HG02571 (cell line): ENCODE results near the gene EFHD1.
"Not testable (repeated sequence)": the region's sequence is repeated elsewhere in the genome, so short reads cannot be mapped to it uniquely, and the experiment has no call there.

Experiments used
- ATAC-seq: cut with Tn5 transposase; IDR thresholded peaks from one replicate; pipeline ENCODE4 v1.9.1; 2021; ENCODE audit warnings: mild to moderate bottlenecking, moderate library complexity; ENCODE audit not compliant: unreplicated experiment

The EFHD1 gene

GRCh38 chr2:232689152-232689910 lies 55.9 kb downstream of the EFHD1 start:
- no peak for ATAC-seq

DNA sequence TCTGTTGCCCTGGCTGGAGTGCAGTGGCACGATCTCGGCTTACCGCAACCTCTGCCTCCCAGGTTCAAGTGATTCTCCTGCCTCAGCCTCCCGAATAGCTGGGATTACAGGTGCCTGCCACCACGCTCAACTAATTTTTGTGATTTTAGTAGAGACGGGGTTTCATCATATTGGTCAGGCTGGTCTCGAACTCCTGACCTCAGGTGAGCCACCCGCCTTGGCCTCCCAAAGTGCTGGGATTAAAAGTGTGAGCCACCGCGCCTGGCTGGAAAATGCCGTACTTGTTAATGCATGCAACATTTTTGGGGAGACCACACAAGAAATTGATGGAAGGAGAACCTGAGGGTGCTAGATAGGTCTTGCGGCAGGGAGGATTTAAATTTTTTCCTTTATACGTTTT lies 57.7 kb downstream of the EFHD1 start:
- ATAC-seq = not testable (repeated sequence)

- ATAC-seq = no peak
Observed at GRCh38 chr2:232693344-232693743, 59.9 kb downstream of the EFHD1 start.

- ATAC-seq = no peak
Observed at GRCh38 chr2:232696609-232697058, 63.2 kb downstream of the EFHD1 start.

DNA sequence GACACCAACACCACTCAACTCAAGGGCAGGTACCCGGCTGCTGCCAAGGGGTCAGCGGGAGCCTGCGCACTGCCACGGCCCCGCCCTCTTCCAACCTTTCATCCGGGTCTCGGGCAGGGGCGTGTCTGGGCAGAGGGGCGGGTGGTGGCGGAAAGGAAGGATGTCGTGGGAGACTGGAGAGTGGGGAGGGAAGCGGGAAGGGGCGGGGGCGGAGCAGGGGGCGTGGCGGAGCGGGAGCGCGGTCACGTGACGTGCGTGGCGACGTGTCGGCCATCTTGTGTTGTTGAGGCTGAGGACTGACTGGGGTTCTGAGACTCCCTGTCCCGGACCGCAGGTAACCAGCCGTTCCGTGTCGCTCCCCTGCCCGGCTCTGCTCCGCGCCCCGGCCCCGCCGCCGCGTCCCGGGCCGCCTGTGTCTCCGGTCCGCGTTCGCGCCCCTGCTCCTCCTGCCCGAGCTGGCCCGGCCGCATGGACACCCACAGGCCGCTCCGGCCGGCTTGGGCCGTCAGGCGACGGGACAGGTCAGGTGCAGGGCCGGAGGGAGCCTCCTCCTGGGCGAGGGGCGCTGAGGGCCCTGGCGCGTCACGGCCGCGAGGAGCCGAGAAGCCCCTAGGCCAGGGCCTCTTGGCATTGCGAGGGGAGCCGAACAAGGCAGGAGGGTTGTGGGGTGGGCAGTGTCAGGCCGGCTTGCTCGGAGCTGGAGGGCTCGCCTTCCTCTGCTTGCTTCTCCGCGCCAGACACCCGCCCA lies 63.8 kb downstream of the EFHD1 start, which contains the start of gene GIGYF2:
Gene GIGYF2, plus strand, starts transcription at position 273 of the 748 bp plus-strand sequence. CDS start 37,867 bp downstream, outside the sequence.
- peak; percentile 82 for ATAC-seq

DNA sequence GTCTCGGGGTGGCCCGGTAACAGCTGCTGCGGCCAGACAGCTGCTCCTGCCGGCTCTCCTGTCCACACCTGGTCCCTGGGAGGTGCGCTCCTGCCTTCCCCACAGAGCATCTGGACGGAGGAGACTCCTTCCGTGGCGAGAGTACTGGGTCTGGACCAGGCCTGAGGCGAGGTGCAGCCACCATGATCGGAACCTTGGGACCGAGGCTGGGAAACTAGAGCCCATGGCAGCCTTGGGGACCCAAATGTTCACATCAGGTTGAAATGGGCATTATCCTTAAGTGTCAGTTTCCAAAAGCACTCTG lies 64.4 kb downstream of the EFHD1 start:
- peak; percentile 26 for ATAC-seq

DNA sequence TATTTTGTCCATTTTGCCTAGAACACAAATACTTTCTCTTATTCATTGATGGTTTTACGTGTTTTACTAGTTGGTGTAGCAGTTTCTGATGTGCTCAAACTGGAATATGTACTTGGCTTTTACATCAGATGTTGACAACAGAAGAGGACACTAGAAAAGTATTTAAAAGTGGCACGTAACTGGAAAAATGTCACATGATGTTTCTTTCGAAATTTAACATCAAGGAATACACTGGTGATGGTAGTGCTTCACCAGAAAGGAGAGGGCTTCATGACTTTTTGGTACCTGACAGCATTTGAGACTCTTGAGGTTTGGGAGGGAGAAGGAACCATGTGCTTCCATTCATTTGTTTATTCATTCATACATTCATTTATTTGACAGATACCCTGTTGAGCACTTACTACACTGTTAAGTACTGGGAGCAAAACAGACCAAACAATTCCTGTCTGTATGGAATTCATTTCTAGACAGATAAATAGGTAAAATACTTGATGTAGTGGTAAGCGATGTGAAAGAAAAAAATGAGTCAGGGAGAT lies 65.2 kb downstream of the EFHD1 start:
- no peak for ATAC-seq

GRCh38 chr2:232699110-232699509 lies 65.7 kb downstream of the EFHD1 start:
- ATAC-seq = no peak

DNA sequence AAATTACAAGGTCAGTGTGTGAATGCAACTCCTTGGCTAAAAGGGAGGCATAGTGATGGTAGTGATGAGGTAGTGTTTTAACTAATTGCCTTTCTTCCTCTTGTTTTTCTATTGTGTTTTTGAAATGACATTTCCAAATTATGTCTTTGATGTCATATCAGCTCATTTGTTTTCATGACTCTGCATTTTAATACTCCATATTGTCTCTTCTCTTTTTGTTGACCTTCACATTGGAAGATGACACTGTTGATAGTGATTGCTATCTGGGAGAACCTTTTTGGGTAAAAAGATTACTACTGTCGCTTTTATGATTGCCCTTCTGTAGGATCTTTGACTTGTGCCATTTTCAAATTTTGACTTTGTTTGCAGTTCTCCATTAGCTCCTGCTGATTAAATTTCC lies 66.8 kb downstream of the EFHD1 start:
- ATAC-seq = no peak

GRCh38 chr2:232707076-232707475 lies 73.7 kb downstream of the EFHD1 start:
- ATAC-seq = no peak

GRCh38 chr2:232713505-232713904 lies 80.1 kb downstream of the EFHD1 start:
- ATAC-seq = no peak

- no peak for ATAC-seq
Observed at GRCh38 chr2:232714969-232715368, 81.6 kb downstream of the EFHD1 start.

GRCh38 chr2:232720056-232720455 lies 86.7 kb downstream of the EFHD1 start:
- not testable (repeated sequence) for ATAC-seq

DNA sequence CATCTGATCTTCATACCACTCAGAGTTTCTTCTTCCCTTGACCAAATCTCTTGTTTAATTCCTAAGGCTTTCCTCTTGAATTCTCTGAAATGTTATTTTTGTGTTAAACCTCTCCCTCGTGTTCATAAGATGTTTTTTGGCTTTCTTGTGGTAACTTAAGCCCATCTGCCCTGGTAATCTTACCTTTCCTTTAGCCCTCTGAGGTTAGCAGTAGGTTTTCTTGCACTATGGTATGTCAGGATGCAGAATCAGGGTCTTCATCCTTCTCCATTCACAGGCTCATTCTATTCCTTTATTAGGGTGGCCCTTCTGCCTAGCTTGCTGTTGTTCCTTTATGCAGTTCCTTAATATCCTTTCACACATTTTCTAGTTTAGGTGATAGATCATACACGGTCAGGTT lies 87.9 kb downstream of the EFHD1 start:
- ATAC-seq = no peak

GRCh38 chr2:232721882-232722281 lies 88.5 kb downstream of the EFHD1 start:
- ATAC-seq = no peak

DNA sequence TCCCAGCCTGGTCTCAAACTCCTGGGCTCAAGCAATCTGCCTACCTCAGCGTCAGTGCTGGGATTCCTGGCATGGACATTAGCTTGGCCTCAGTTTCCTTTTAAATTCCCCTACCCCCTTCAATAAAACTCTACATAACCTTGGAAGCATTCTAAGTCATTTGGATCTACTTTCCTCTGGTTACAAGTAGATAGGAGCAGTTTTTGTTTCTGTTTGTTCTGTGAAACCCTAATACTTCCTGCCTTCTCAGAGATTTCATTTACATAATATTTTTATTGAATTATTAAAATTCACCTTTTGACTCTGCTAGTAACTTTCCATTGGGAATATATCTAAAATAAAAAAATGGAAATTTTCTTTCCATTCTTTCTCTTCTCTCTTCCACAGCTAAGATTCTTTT lies 89.6 kb downstream of the EFHD1 start:
- no peak for ATAC-seq

DNA sequence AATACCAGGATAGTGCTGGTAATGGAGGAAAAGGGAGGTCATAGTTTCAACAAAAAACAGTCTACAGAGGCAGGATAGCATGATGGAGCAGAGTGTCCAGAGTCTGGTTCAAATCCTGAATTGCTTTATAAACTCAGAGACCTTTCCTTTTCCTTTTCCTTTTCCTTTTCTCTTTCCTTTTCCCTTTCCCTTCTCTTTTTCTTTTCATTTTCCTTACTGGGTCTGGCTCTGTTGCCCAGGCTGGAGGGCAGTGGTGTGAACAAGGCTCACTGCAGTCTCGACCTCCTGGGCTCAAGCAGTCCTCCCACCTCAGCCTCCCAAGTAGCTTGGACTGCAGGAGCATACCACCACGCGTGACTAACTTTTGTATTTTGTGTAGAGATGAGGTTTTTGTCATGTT lies 95.4 kb downstream of the EFHD1 start:
- no peak for ATAC-seq

DNA sequence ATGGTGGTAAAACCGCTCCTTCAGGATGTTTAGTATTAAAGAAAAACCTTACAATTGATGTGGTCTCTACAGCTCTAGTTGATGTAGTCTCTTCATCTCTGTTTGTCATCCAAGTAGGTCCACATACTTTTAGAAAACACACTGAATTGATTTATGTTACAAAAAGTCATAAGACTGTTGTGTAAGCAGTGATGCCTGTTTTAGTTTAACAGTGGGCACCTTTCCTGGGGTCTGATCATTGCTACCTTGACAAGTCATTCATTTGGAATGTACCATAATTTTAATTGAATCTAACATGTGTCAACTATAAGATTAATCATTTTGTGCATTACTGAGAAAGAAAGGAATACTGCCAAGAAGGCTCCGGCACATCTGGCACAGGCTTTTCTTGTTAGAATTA lies 98.1 kb downstream of the EFHD1 start:
- ATAC-seq = no peak
